Kidney (tissue), 14 donors: Measurements from ENCODE around the gene KIF21B. TPM values are rescaled to one million over a fixed set of nuclear protein-coding genes. Genes with fewer than 3 reads are reported as not detected.

ENCODE experiments used
- DNase-seq, 5 donors: peaks; one replicate each; pipeline ENCODE4 v3.0.0-alpha.2; 2013 to 2020
- FAIRE-seq: peaks from 2 replicates; lab custom pipeline; 2012; peaks lifted over from hg19 to GRCh38; lab: Jason Lieb, UNC
- H3K27ac ChIP-seq, 2 donors: one replicate each; pipeline ENCODE4 v1.7.0; 2013; ENCODE audit warnings: low read depth in 2 of 2, low read length in 2 of 2, inconsistent platforms in 1 of 2
- H3K27me3 ChIP-seq: one replicate; pipeline ENCODE4 v1.7.1; 2013; ENCODE audit warnings: low read length, inconsistent platforms; ENCODE audit not compliant: control insufficient read depth, insufficient read depth
- H3K36me3 ChIP-seq, 3 donors: one replicate each; pipeline versions ENCODE4 v1.7.0 to v1.7.1; 2013; ENCODE audit warnings: low read length in 3 of 3, control low read depth in 1 of 3, inconsistent platforms in 1 of 3; ENCODE audit not compliant: insufficient read depth in 3 of 3, control insufficient read depth in 2 of 3
- H3K4me1 ChIP-seq, 3 donors: one replicate each; pipeline versions ENCODE4 v1.7.0 to v1.7.1; 2013; ENCODE audit warnings: low read length in 3 of 3, inconsistent platforms in 1 of 3, low read depth in 1 of 3; ENCODE audit not compliant: control insufficient read depth in 2 of 3, insufficient read depth in 2 of 3
- H3K4me3 ChIP-seq, 3 donors: one replicate each; pipeline versions ENCODE4 v1.7.0 to v1.8.1; 2013; ENCODE audit warnings: low read length in 3 of 3, control low read depth in 1 of 3, inconsistent platforms in 1 of 3
- H3K9ac ChIP-seq, 3 donors: one replicate each; pipeline versions ENCODE4 v1.7.0 to v1.7.1; 2013; ENCODE audit warnings: low read length in 3 of 3, control low read depth in 1 of 3, inconsistent platforms in 1 of 3
- H3K9me3 ChIP-seq, 3 donors: one replicate each; pipeline versions ENCODE4 v1.7.0 to v1.7.1; 2013; ENCODE audit warnings: low read length in 3 of 3, control low read depth in 1 of 3, inconsistent platforms in 1 of 3; ENCODE audit not compliant: control insufficient read depth in 2 of 3, insufficient read depth in 1 of 3
- CTCF ChIP-seq: IDR thresholded peaks from 3 replicates; pipeline ENCODE4 v1.5.1; 2012; ENCODE audit warnings: mild to moderate bottlenecking, moderate library complexity, borderline replicate concordance; ENCODE audit not compliant: insufficient read depth; ENCODE audit errors: extremely low read depth
- intact Hi-C: fragments of 100-400 bp; cut with DNase I; formaldehyde crosslinking; loops from one replicate; pipeline ENCODE4 v1.11.1; 2022
- polyA plus RNA-seq: library from polyadenylated mRNA; stranded (reverse); fragments of 350-450 nt; fragmentation: Illumina TruSeq; extraction: RNeasy Lipid Tissue Mini Kit (QIAGEN cat#74804); gene quantifications from one replicate; pipeline ENCODE4 v1.2.3, GENCODE V29; 2014; ENCODE audit warnings: low read depth, low replicate concordance; ENCODE audit not compliant: insufficient read depth
- total RNA-seq: library from RNA; stranded (reverse); fragmentation: NEBNext Ultra II Directional; extraction: Animal tissue kit (Norgen Biotek cat#: 25700); gene quantifications from one replicate; pipeline ENCODE4 v1.2.1, GENCODE V29; 2021
- donor health status: control.
- donor health status: control.
- donor health status: control.
- donor health status: control.
- donor health status: control.
- donor health status: DM: yes; HTN: yes; CAD: no.
- donor health status: Normal renal cell carcinoma (clear cell type).

KIF21B gene
- total and polyA plus RNA-seq, 2 donors from 2014 or later: 0.19 to 5.6 TPM

GRCh38 chr1:200977071-200977754 is 46.3 kb downstream of the KIF21B start:
- no peaks in the 10 kb centered on the region for H3K36me3 ChIP-seq
- DNase-seq (peak in 1 of 5 donors; percentile 59), FAIRE-seq (no peak)
- peaks cover 0 to 7% (median 0%) of the 10 kb centered on the region in 3 donors for H3K9me3 ChIP-seq
- no peak overlapping the region for H3K9ac ChIP-seq
- H3K4me1 ChIP-seq: no peaks in the 10 kb centered on the region
- no peak overlapping the region for H3K27ac ChIP-seq
- no peak for TF ChIP-seq CTCF
- H3K4me3 ChIP-seq: no peak overlapping the region
- intact Hi-C loops: no loop called here
- H3K27me3 ChIP-seq: no peaks in the 10 kb centered on the region

DNA sequence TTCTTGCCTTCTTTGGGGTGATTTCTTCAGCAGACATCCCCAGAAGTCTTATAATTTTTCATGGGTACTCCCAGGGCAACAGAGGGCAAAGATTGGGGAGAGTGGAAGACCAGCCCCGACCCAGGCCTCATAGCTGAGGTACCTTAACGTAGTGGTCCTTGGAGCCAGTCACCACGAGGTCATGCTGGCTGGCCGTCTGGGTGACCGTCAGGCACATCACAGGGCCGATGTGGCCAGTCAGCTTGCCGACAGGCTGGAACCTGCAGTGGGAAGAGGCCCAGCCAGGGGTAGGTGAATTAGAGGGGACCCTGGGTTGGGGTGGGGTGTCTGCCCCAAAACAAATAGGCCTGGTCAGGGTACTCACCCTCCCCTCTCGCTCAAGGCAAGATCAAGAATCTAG is 46.9 kb downstream of the KIF21B start:
- intact Hi-C loops: no loop called here
- TF ChIP-seq CTCF: no peak
- FAIRE-seq: no peak

DNA sequence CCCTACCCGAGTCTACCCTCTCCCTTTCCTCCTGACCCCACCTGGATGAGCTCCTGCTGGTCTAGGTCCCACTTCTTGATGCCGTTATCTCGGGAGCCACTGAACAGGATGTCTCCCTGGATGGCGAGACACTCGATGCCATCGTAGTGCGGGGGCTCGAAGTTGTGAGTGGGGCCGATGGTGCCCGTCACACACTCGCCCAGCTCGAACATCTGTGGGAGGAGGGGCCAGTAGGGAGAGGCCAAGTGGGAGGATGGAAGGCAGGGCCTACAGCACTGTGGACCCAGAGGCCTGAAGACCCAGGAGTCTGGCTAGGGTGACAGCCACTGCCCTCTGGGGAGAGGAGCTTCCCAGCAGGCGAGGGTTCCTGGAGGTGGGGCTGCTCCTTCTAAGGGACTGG is 48.1 kb downstream of the KIF21B start:
- Histone ChIP-seq H3K27me3 (no peaks in the 10 kb centered on the region), H3K27ac (no peak overlapping the region), H3K4me3 (no peak overlapping the region), H3K9ac (no peak overlapping the region), H3K9me3 (peaks cover 0 to 7% (median 0%) of the 10 kb centered on the region in 3 donors), H3K36me3 (no peaks in the 10 kb centered on the region), H3K4me1 (no peaks in the 10 kb centered on the region)
- FAIRE-seq: no peak
- intact Hi-C loops: no loop called here
- TF ChIP-seq CTCF: no peak
- DNase-seq: peak in 1 of 5 donors; percentile 51

More for the DNA sequence above, 46.9 kb downstream of the KIF21B start:
- Histone ChIP-seq H3K27me3 (no peaks in the 10 kb centered on the region), H3K9ac (no peak overlapping the region), H3K4me3 (no peak overlapping the region), H3K4me1 (no peaks in the 10 kb centered on the region), H3K9me3 (peaks cover 0 to 7% (median 0%) of the 10 kb centered on the region in 3 donors), H3K27ac (no peak overlapping the region), H3K36me3 (no peaks in the 10 kb centered on the region)
- DNase-seq: no peak
